Panc1 (cell line): ENCODE data around the gene EDAR. TPM values are rescaled to one million over a fixed set of nuclear protein-coding genes. Genes with fewer than 3 reads are reported as not detected.

Experiments
- ATAC-seq: fragments of 200-7000 bp; cut with Tn5 transposase; 2 replicates; pipeline ENCODE4 v1.9.1; 2020; ENCODE audit warnings: mild to moderate bottlenecking, moderate library complexity
- Bru-seq: library from RNA; stranded (reverse); fragments of 400-500 nt; gene quantifications from one replicate; lab custom pipeline; 2021; lab: Mats Ljungman, UMichigan
- BruChase-seq, 2 experiments: library from RNA; stranded (reverse); fragments of 400-500 nt; gene quantifications; one replicate each; lab custom pipeline; 2021; lab: Mats Ljungman, UMichigan
- BruUV-seq: library from RNA; stranded (reverse); fragments of 400-500 nt; replicated peaks from 2 replicates; lab custom pipeline; 2021; lab: Mats Ljungman, UMichigan
- CTCF ChIA-PET: fragments of 300-600 bp; sonication (Branson Sonifier 250); formaldehyde crosslinking; loops from one replicate; lab custom pipeline; 2022; ENCODE audit warnings: antibody characterized with exemption; lab: Charles Lee
- POLR2A ChIA-PET: fragments of 300-600 bp; sonication (Branson Sonifier 250); formaldehyde crosslinking; loops from one replicate; lab custom pipeline; 2022; ENCODE audit warnings: antibody characterized with exemption; lab: Charles Lee
- DNase-seq: peaks from one replicate; pipeline ENCODE4 v3.0.0-alpha.2; 2010; ENCODE audit warnings: low read depth, low spot score
- H3K27ac ChIP-seq: 2 replicates; pipeline ENCODE4 v1.5.1; 2011; ENCODE audit warnings: mild to moderate bottlenecking, low read length, inconsistent platforms
- H3K27me3 ChIP-seq: fragments of 200-500 bp; sonication (Bioruptor generic); 2 replicates; pipeline ENCODE4 v1.6.0; 2014; ENCODE audit warnings: low read length, inconsistent platforms; ENCODE audit not compliant: control insufficient read depth, insufficient read depth
- H3K36me3 ChIP-seq: fragments of 200-500 bp; sonication (Bioruptor generic); 2 replicates; pipeline ENCODE4 v1.5.1; 2014; ENCODE audit warnings: inconsistent platforms, mild to moderate bottlenecking, low read length, moderate library complexity; ENCODE audit not compliant: control insufficient read depth, insufficient read depth
- H3K4me1 ChIP-seq: 2 replicates; pipeline ENCODE4 v1.5.1; 2011; ENCODE audit warnings: inconsistent platforms, mild to moderate bottlenecking, low read length, moderate library complexity; ENCODE audit not compliant: control insufficient read depth, insufficient read depth
- H3K4me3 ChIP-seq, 2 experiments: 2 replicates each; pipeline ENCODE4 v1.5.1; 2011 to 2012; ENCODE audit warnings: low read depth in 2 of 2, low read length in 2 of 2, mild to moderate bottlenecking in 2 of 2, inconsistent platforms in 1 of 2, moderate library complexity in 1 of 2
- H3K9me3 ChIP-seq: fragments of 200-500 bp; sonication (Bioruptor generic); 2 replicates; pipeline ENCODE4 v1.5.1; 2014; ENCODE audit warnings: low read depth, mild to moderate bottlenecking, inconsistent platforms, low read length, moderate library complexity; ENCODE audit not compliant: control insufficient read depth, insufficient read depth
- CTCF ChIP-seq: fragments of 450-650 bp; IDR thresholded peaks from 2 replicates; pipeline ENCODE4 v1.5.1; 2017; ENCODE audit warnings: mild to moderate bottlenecking
- POLR2AphosphoS5 ChIP-seq: IDR thresholded peaks from 2 replicates; pipeline ENCODE4 v1.6.1; 2012; ENCODE audit warnings: mild to moderate bottlenecking, low read depth, low read length, moderate library complexity
- REST ChIP-seq, 2 experiments: IDR thresholded peaks; 2 replicates each; pipeline ENCODE4 v1.6.1; 2011 to 2012; ENCODE audit warnings: low read depth in 2 of 2, control low read depth in 1 of 2, low read length in 1 of 2, mild to moderate bottlenecking in 1 of 2, moderate library complexity in 1 of 2; ENCODE audit not compliant: insufficient read depth in 1 of 2
- SIN3A ChIP-seq: IDR thresholded peaks from 2 replicates; pipeline ENCODE4 v1.6.1; 2012; ENCODE audit warnings: low read depth, mild to moderate bottlenecking, low read length, moderate library complexity, borderline replicate concordance; ENCODE audit not compliant: insufficient read depth
- TCF7L2 ChIP-seq: IDR thresholded peaks from 2 replicates; pipeline ENCODE4 v1.6.1; 2011; ENCODE audit warnings: mild to moderate bottlenecking, low read depth, low read length, inconsistent platforms
- in situ Hi-C: cut with HindIII; loops from 2 replicates; pipeline ENCODE4 v1.10.0; 2016; ENCODE audit warnings: low sequenced_read_pairs, low pct_unique_long_range_greater_than_20kb
- intact Hi-C: fragments of 100-400 bp; cut with micrococcal nuclease; formaldehyde crosslinking; loops from one replicate; pipeline ENCODE4 v1.10.0; 2022; ENCODE audit not compliant: unreplicated experiment
- long read RNA-seq: library from polyadenylated mRNA; unstranded; transcript quantifications from one replicate; pipeline ENCODE4 v2.0.0, GENCODE V29; 2021; ENCODE audit not compliant: unreplicated experiment
- polyA plus RNA-seq: library from polyadenylated mRNA; unstranded; fragments of >200 nt; gene quantifications from one replicate; pipeline ENCODE4 v1.2.1, GENCODE V29; 2012; ENCODE audit warnings: missing spikeins; ENCODE audit not compliant: insufficient read length
- total RNA-seq: library from RNA; stranded (reverse); gene quantifications from one replicate; pipeline ENCODE4 v1.2.1, GENCODE V29; 2021; ENCODE audit not compliant: unreplicated experiment

The EDAR gene
- total RNA-seq: not detected
- polyA plus RNA-seq: not detected
- percentile 4 among the genes with signal in this experiment for Bru-seq, nascent RNA
- BruChase-seq, experiment 1, labeled RNA remaining after a 2-hour chase: not detected
- not detected for BruChase-seq, experiment 2, labeled RNA remaining after a 6-hour chase
- long read RNA-seq: 0 reads

- intact Hi-C loops: no loop called here
- ChIA-PET POLR2A (interaction anchor here (0.7 kb wide), 1 partner anchor 18 kb away, joined by 3 read pairs; no protein-coding TSS in a partner anchor), CTCF (interaction anchor here (0.6 to 0.7 kb wide), 3 partner anchors 55 to 110 kb away, joined by 3 to 5 read pairs (median 4); no protein-coding TSS in a partner anchor)
- no peaks in the 10 kb centered on the region for H3K4me1 ChIP-seq
- no peaks in the 10 kb centered on the region for H3K36me3 ChIP-seq
- peak; percentile 88 for ATAC-seq
- in situ Hi-C loops: loop anchor here (10.0 kb wide), 1 partner anchor 54 kb away; no protein-coding TSS in a partner anchor
- no peaks in the 10 kb centered on the region for H3K9me3 ChIP-seq
- H3K4me3 ChIP-seq: no peak within 1 kb of the TSS
- TF ChIP-seq SIN3A (no peak), CTCF (peak; percentile 77)
- BruUV-seq: no TSS peak
- H3K27me3 ChIP-seq: peaks cover 11% of the 10 kb centered on the region
- DNase-seq: no peak
- no peak within 1 kb of the TSS for H3K27ac ChIP-seq
Measured at GRCh38 chr2:108988796-108989713, at the start of gene EDAR. Gene EDAR (minus strand): TSS chr2:108989220. CDS start chr2:108931014, 58,206 bp downstream.

- in situ Hi-C loops: no loop called here
- ATAC-seq (no peak), DNase-seq (no peak)
- no peaks in the 10 kb centered on the region for H3K36me3 ChIP-seq
- TF ChIP-seq TCF7L2 (no peak), CTCF (no peak), POLR2AphosphoS5 (no peak), REST (IDR thresholded peaks at IDR 0.05; ENCODE audit: insufficient read depth in 1 of 2, low read depth in 2 of 2, low read length in 1 of 2) (no peak), SIN3A (no peak)
- H3K27me3 ChIP-seq: no peaks in the 10 kb centered on the region; the same call in none of the 2 replicates
- no TSS peak for BruUV-seq
- no peak overlapping the region for H3K4me3 ChIP-seq
- ChIA-PET CTCF (no interaction called here), POLR2A (no interaction called here)
- intact Hi-C loops: no loop called here
- H3K27ac ChIP-seq: no peak overlapping the region
- H3K9me3 ChIP-seq: peaks cover 2% of the 10 kb centered on the region; the same call in 1 of the 2 replicates
- no peaks in the 10 kb centered on the region for H3K4me1 ChIP-seq
Measured at GRCh38 chr2:109033171-109033570, 44.2 kb upstream of the EDAR start.
